K562 (cell line): Measurements from ENCODE around the gene TOR1B. TPM values are rescaled to one million over a fixed set of nuclear protein-coding genes. Genes with fewer than 3 reads are reported as not detected.
A peak's percentile ranks its signal among the peaks of the same experiment; 100 is the strongest.

Source experiments
- BACH1 ChIP-seq: fragments of 200-800 bp; sonication (Bioruptor generic); IDR thresholded peaks from 2 replicates; pipeline ENCODE4 v1.6.1; 2016; ENCODE audit warnings: missing genetic modification characterization, missing compliant biosample characterization
- BCOR ChIP-seq: fragments of 450-650 bp; IDR thresholded peaks from 2 replicates; pipeline ENCODE4 v1.6.1; 2016
- CLOCK ChIP-seq: fragments of 250-450 bp; sonication (Bioruptor Pico); IDR thresholded peaks from 2 replicates; pipeline ENCODE4 v1.4.0; 2020; ENCODE audit warnings: mild to moderate bottlenecking, moderate library complexity, borderline replicate concordance
- CSDE1 ChIP-seq, 2 experiments: fragments of 450-650 bp; IDR thresholded peaks; 2 replicates each; pipeline ENCODE4 v1.6.1; 2016; ENCODE audit warnings: mild to moderate bottlenecking in 1 of 2
- HDAC6 ChIP-seq: IDR thresholded peaks from 2 replicates; pipeline ENCODE4 v1.6.1; 2012; ENCODE audit warnings: low read depth, mild to moderate bottlenecking, control low read depth, inconsistent platforms, low read length, moderate library complexity
- HES1 ChIP-seq: fragments of 450-650 bp; IDR thresholded peaks from 2 replicates; pipeline ENCODE4 v1.6.1; 2016; ENCODE audit warnings: low read depth, mild to moderate bottlenecking, moderate library complexity
- ILK ChIP-seq: fragments of 450-650 bp; IDR thresholded peaks from 2 replicates; pipeline ENCODE4 v1.6.1; 2016; ENCODE audit warnings: missing genetic modification characterization, low read depth, mild to moderate bottlenecking, missing compliant biosample characterization, moderate library complexity, borderline replicate concordance
- NR3C1 ChIP-seq: sonication (generic); formaldehyde crosslinking; IDR thresholded peaks from 2 replicates; pipeline ENCODE4 v1.8.1; 2022; ENCODE audit warnings: missing genetic modification reagents
- PHF21A ChIP-seq: fragments of 450-650 bp; IDR thresholded peaks from 2 replicates; pipeline ENCODE4 v1.6.1; 2017; ENCODE audit warnings: low read depth, borderline replicate concordance
- POLR2G ChIP-seq: fragments of 200-400 bp; formaldehyde crosslinking; IDR thresholded peaks from 2 replicates; pipeline ENCODE4 v1.6.1; 2017; ENCODE audit warnings: low read depth, mild to moderate bottlenecking, antibody characterized with exemption, low read length, moderate library complexity
- PTRF ChIP-seq: fragments of 450-650 bp; IDR thresholded peaks from 2 replicates; pipeline ENCODE4 v1.6.1; 2016; ENCODE audit warnings: mild to moderate bottlenecking, missing genetic modification characterization, missing compliant biosample characterization
- RBM25 ChIP-seq: fragments of 200-400 bp; formaldehyde crosslinking; IDR thresholded peaks from 2 replicates; pipeline ENCODE4 v1.6.1; 2018; ENCODE audit warnings: low read length, low read depth, moderate library complexity; ENCODE audit not compliant: severe bottlenecking
- RFX1 ChIP-seq: fragments of 450-650 bp; IDR thresholded peaks from 2 replicates; pipeline ENCODE4 v1.6.1; 2016; ENCODE audit warnings: mild to moderate bottlenecking, moderate library complexity
- RNF219 ChIP-seq: fragments of 250-450 bp; sonication (Bioruptor Pico); IDR thresholded peaks from 2 replicates; pipeline ENCODE4 v1.5.0; 2022; ENCODE audit warnings: mild to moderate bottlenecking
- SAP30 ChIP-seq: fragments of 200-600 bp; sonication (generic); IDR thresholded peaks from 2 replicates; pipeline ENCODE4 v1.6.1; 2012; ENCODE audit warnings: borderline replicate concordance, low read depth, mild to moderate bottlenecking, moderate library complexity, low read length, control low read depth, inconsistent platforms; ENCODE audit not compliant: insufficient read depth, poor library complexity, severe bottlenecking
- SMAD4 ChIP-seq: fragments of 250-450 bp; sonication (Bioruptor Pico); conservative IDR thresholded peaks from 2 replicates; pipeline ENCODE4 v1.8.0; 2021; ENCODE audit warnings: inconsistent platforms, mild to moderate bottlenecking, moderate library complexity
- SREBF1 ChIP-seq: fragments of 150-350 bp; IDR thresholded peaks from 2 replicates; pipeline ENCODE4 v1.6.1; 2014; ENCODE audit warnings: antibody characterized with exemption, low read depth, low read length, borderline replicate concordance
- SRSF3 ChIP-seq: fragments of 200-400 bp; formaldehyde crosslinking; IDR thresholded peaks from 2 replicates; pipeline ENCODE4 v1.6.1; 2016; ENCODE audit warnings: mild to moderate bottlenecking, low read length, moderate library complexity; ENCODE audit not compliant: insufficient read depth
- ZNF398 ChIP-seq: fragments of 250-450 bp; sonication (Bioruptor Pico); IDR thresholded peaks from 2 replicates; pipeline ENCODE4 v1.8.0; 2021; ENCODE audit warnings: moderate library complexity, mild to moderate bottlenecking, inconsistent platforms
- ZNF764 ChIP-seq: fragments of 250-450 bp; sonication (Bioruptor Pico); IDR thresholded peaks from 2 replicates; pipeline ENCODE4 v1.4.0; 2020; ENCODE audit warnings: low read depth, mild to moderate bottlenecking, moderate library complexity
- polyA plus RNA-seq, 8 experiments: library from polyadenylated mRNA; depleted of rRNA in 4 of 8; stranded (reverse) in 5 of 8; unstranded in 3 of 8; fragments of >200 nt; fragmentation: Nextera tagmentation in 2 of 8; fragmentation: Illumina TruSeq in 1 of 8; extraction: Ambion mirVana in 2 of 8; extraction: Trizol in 1 of 8; gene quantifications; 2 replicates each; pipeline versions ENCODE4 v1.2.1 to v1.2.3, GENCODE V29; 2011 to 2014; ENCODE audit warnings: inconsistent platforms in 1 of 8, missing spikeins in 1 of 8
- total RNA-seq, 7 experiments: library from RNA; depleted of rRNA in 6 of 7; stranded (reverse); fragments of >200 nt in 6 of 7; fragmentation: Illumina TruSeq in 2 of 7; extraction: Trizol in 2 of 7; gene quantifications; 2 replicates each; pipeline versions ENCODE4 v1.2.1 to v1.2.3, GENCODE V29; 2011 to 2021; ENCODE audit warnings: low replicate concordance in 1 of 7

TOR1B gene
- total and polyA plus RNA-seq, 9 of the 15 experiments (the other 6 are each of a cell fraction or from before 2014, with no cell fraction given), result 4.2 to 36.5 (median 24.6) TPM

- TF ChIP-seq PTRF (tag), result no peak
- TF ChIP-seq BACH1, result peak; percentile 91; the same call in 1 of the 2 replicates
- TF ChIP-seq CSDE1 (IDR thresholded peaks at IDR 0.05), result no peak
- TF ChIP-seq ZNF398 (CRISPR knock-in tag), result no peak
- TF ChIP-seq NR3C1 (CRISPR knock-in tag), result no peak
- no peak for TF ChIP-seq RBM25
- peak; percentile 89 for TF ChIP-seq SMAD4 (CRISPR knock-in tag)
- TF ChIP-seq POLR2G, result peak; percentile 51
- TF ChIP-seq ILK (tag), result no peak
- peak; percentile 79 for TF ChIP-seq HES1
- no peak for TF ChIP-seq SRSF3
- TF ChIP-seq RNF219 (CRISPR knock-in tag), result no peak
- peak; percentile 79; the same call in 1 of the 2 replicates for TF ChIP-seq PHF21A
- TF ChIP-seq BCOR, result peak; percentile 71; the same call in 1 of the 2 replicates
- no peak for TF ChIP-seq SREBF1
- no peak for TF ChIP-seq HDAC6
- TF ChIP-seq ZNF764, result no peak
- peak; percentile 12 for TF ChIP-seq SAP30
- TF ChIP-seq CLOCK (CRISPR knock-in tag), result no peak
- no peak for TF ChIP-seq RFX1
Measured at GRCh38 chr9:129776938-129777768, 25.8 kb upstream of the TOR1B start (continued).
